ENCODE measurements around the gene CLPSL2.

The CLPSL2 gene

DNA sequence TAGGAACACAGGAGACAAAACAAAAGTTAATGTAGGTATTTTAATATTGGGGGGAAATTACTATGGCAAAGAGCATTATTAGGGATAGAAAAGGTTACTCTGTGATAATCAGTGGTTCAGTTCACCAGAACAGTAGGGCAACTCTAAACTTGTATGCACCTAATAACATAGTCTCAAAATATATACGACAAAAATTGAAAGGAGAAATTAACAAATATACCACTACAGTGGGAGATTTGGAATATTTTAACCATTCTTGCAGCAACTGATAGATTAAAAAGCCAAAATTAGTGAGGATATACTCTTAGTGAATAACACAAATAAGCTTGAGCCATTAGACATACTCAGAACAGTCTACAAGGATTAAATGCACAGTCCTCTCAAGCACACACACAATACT, 28.5 kb upstream of the CLPSL2 start:
- no peak for DNase-seq

DNA sequence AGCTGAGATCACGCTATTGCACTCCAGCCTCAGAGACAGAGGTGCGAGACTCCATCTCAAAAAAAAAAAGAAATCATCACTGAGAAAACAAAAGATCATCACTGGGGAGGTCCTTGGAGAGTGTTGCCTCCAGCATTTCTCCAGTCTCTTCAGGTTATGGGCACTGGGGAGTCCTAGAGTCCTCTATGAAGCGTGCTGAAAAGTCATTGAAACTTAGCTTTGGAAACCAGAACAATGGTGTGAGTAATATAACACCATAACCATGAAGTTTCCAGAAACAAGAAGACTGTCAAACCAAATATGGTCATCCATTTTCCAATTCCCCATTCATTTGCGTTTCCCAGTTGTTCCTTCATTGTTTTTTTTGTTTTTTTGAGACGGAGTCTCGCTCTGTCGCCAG, 25.8 kb upstream of the CLPSL2 start:
- DNase-seq = no peak

DNA sequence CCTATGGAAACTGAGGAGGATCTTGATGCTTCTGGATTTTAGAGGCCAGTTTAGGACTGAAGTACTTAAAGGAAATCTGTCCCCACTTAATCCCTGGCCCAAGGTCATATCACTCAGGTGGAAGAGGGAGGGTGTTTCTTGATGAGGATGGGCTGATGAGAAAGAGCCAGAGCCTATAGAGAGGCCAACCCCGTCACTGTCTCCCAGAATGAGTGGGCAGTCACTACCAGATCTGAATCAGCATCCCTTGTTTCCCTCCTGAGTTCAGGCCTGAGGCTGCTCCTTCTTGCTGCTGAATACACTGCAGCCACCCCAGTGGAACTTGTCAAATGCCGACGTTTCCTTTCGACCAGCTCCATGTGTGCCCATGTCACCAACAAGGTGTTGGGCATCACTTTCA, 24.8 kb upstream of the CLPSL2 start:
- no peak for DNase-seq

DNA sequence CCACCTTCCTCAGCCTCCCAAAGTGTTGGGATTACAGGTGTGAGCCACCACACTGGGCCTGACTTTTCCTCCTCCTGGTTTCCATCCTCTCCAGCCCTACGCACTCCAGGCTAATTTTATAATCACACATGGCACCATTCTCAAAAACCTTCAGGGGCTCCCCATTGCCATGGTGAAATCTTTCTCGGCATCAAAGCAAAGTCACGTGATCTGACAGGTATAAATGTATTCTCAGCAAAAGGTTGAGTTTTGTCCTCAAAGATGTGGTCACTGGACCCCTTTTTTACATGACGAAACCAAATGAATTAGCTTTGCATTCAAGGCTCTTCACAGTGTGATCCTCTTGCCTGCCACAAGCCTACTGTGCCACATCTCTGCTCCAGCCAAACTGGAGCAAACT, 24.1 kb upstream of the CLPSL2 start:
- no peak for DNase-seq

DNA sequence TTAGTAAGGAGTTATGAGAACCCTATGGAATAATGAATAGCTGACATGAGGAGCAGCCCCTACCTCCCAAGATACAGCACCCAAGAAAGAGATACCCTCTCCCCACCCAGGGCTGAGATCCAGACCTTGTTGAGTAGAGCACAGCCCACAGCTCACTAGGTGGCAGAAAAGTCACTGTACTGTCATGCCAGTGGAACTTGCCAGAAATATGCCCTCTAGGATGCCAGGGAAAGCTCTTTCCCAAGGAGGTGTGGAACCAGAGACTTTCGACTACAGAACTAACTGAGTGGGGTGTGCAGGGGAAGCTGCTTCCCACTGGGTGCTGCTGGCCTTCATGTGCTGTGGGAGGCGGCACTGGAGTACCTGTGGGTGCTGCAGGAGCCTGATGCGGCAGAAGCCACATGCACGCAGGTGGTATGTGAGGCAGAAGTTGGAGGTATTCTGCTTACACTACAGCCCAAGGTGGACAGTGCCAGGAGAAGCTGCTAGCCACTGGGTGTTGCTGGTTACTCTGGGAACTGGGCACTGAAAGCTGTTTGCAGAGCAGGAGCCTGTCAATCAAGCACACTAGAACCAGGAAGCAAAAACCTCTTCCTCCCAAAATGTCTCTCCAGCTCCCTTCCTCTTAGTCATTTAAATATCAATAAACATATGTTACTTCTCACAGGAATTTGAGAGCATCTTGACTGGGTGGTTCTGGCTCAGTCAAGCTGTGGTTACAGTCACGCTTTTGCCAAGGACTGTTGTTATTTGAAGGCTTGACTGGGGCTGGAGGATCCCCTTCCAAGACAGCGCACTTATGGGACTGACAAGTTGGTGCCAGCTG, 21.7 kb upstream of the CLPSL2 start:
- DNase-seq = no peak

DNA sequence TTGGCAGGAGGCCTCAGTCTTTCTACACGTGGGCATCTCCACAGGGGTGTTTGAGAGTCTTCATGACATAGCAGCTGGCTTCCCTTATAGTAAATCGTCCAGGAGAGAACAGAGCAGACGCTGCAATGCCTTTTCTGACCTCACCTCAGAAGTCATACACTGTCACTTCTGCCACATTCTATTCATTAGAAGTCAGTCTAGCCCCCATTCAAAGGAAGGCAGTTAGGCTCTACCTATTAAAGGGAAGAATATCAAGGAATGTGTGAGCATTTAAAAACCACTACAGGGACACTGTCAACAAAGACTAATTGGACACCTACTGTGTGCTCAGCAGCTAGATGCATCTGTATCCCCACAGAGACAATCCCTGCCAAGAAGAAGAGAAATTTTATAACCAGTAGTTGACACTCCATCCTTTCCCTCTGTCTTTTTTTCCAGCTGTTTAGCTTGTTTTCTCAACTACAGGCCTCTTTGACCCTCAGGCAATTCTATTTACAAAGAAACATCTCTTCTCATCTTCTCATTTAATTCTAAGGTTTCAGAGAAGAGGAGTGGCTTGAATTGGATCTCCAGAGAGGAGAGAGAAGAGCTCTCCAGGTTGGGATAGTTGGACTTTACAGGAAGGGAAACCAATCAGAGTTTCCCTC, 21.0 kb upstream of the CLPSL2 start:
- DNase-seq = peak in 1 of 2 experiments; percentile 14

DNA sequence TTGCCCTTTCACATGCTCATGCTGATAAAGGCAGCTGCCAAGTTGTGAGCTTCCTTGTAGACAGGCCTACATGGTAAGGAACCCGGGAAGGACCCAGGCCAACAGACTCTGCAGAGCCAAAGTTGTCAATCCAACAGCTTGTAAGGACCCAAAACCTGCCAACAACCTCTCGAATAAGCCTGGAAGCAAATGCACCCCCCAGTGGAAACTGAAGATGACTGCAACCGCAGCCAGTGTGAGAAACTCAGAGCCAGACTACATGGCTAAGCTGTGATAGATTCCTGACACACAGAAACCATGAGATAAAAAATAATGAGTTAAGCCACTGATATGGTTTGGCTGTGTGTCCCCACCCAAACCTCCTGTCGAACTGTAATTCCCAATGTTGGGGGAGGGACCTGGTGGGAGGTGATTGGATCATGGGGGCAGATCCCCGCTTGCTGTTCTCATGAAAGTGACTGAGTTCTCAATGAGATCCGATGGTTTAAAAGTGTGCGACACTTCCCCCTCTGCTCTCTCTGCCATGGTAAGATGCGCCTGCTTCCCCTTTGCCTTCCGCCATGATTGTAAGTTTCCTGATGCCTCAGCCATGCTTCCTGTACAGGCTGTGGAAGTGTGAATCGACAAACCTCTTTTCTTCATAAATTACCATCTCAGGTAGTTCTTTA, 18.8 kb upstream of the CLPSL2 start:
- no peak for DNase-seq

DNA sequence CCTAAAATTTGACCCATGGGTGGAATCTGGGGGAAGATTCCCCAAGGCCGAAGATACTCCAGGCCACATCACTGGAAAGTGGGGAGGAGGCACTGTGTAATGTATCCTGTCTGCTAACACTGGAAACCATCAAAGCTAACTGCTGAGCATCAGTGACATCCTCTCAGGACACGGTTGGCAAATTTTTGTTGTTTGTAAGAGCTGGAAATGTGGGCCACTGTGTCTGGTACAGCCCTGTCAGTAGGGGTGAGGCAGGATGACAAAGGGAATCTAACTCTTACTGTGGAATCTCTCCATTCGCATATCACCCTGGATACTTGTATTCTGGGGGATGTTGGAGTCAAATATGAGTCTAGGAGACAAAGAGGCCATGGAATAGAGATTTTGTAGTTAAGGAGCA, 17.0 kb upstream of the CLPSL2 start:
- DNase-seq = no peak

DNA sequence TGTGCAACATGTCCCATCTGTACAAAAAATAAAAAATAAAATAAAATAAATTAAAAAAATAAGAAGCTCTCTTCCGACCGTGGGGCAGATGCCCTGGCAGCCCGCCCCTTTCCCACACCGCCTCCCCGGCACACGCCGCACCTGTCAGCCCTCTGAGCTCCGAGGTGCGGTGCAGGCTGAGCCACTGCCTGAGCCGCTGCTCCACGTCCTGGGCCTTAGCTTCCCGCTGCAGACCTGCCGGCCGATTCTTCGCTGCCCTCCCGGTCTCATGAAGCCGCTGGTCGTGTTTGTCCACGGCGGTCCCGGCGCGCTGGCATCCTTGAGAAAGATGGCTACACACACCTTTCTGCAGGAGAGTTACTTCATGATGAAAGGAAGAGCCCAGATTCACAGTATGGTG, 10.7 kb upstream of the CLPSL2 start:
- no peak for DNase-seq

DNA sequence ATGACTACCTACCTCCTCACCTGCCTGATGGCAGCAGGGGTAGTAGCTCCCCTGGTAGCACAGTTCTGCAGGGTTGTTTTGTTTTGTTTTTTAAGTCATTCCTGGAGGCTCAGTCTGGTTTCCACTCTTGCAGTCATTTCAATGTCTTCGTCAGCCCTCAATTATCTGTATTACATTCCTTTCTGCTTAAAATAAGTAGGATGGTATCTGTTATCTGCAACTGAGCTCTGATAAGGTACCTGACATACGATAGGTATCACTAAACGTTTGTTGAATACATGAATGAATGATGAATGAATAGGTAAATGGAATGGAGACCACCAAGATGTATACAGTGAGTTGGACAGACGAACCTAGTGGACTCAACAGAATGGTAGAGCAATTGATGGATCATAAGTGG, 7.2 kb upstream of the CLPSL2 start:
- DNase-seq = no peak

DNA sequence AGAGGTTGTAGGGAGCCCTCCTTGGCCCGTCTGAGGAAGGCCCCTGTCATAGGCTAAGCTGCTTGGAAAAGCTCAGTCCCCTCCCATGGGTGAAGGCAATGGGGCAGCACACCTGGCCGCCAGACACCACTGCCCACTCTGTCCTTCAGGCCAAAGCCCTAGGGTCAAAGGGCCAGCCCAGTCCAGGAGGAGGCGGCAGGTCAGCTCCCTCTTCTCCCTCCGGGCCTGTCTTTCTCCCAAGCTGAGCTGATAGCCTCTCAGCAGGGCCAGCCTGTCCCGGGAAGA, 5.1 kb upstream of the CLPSL2 start:
- DNase-seq = no peak

DNA sequence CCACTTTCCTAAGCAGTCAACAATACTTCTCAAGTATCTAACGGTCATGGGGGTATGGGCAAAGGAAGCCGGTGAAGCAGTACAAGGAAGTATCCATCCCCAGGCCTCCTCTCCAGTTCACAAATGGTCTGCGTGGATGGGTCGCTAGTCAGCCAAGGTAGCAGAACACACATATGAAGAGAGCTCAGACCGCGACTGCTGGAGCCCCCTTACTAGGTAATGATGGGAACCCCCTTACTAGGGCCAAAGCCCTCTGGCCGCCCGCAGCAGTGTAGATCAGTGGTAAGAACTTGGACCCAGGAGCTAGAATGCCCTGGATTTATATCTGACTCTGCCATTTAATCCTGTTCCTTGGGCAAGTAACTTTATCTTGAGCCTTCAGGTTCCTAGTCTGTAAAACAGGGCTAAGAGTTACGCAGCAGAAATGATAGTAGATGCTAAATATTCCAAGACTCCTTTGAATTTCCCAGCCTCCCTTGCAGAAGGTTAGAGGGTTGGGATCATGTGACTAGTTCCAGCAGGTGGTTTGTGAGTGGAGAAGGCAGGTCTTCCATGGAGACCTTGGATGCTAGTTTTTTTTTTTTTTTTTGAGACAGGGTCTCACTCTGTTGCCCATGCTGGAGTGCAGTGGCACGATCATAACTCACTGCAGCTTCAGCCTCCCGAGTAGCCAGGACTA, 2.1 kb upstream of the CLPSL2 start:
- no peak for DNase-seq

DNA sequence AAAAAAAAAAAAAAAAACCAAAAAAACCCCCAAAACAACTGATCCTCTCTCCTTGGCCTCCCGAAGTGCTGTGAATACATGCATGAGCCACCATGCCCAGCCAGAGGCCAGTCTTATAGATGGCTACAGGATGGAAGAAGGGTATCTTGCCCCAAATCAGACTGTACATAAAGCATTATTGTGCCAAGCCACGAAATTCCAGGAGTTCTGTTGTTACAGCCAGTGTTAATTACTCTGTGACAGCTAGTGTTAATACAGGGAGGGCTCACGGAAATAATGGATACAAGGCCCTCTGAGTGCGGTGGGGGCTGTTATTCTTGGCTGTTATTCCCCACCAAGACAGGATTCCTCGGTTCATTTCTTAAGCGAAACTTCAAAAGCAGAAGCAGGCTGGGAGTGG, 1.4 kb upstream of the CLPSL2 start:
- DNase-seq = no peak

DNA sequence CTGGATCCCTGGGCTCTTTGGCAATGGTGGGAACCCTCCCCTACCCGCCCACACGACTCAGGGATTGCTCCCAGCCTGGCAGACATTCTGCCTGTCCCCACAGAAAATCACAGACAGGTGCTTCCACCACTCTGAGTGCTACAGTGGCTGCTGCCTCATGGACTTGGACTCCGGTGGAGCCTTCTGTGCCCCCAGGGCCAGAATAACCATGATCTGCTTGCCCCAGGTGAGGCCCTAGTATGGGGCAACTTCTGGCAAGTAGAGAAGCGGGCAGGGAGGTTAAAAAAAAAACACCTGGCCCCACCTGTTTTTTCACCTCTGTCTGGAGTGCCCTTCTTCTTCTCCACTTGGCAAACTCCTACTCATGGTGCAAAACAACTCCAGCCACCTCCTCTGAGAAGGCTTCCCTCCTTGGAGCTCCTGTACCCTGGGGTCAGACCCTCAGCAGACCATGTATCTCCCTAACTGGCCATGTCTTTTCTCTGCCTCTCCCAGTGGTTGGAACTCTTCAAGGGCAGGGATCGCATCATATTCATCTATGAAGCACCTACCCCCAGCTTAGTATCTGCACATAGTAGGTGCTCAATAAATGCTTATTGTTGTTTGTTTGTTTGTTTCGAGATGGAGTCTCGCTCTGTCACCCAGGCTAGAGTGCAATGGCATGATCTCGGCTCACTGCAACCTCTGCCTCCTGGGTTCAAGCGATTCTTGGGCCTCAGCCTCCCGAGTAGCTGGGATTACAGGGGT, 1.1 kb downstream of the CLPSL2 start:
- DNase-seq = no peak

DNA sequence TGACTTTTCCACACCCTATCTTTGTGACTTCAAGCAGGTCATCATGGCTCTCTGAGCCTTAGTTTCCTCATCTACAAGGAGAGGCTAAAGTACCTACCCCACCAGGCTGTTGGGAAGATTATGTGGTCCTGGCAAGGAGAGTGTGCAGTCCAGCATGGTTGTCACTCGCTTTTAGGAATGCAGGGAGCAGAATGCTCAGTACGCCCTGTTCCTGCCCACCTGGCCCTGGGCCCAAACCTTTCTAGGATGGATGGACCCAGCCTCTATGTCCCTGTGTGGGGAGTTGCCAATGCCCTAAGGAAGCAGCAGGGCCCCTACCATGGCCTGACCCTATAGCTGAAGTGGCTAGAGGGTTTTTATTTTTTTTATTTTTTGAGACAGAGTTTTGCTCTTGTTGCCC, 2.0 kb downstream of the CLPSL2 start:
- no peak for DNase-seq

DNA sequence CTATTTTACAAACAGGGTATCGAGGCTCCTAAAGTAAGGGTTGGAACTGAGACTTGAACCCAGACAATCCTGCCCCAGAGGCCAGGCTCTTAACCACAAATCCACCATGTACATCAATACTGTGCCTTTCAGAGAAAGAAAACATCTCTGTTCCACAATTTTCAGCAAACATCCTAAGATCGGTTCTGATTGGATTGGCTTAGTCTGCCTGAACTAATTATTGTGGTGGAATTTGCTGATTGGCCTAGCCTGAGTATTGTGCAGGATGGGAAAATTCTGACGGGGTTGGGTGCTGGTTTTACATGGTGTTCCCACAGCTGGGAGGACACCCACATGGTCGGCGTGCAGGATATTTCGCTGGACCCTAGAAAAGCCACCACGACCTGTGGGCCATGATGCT, 4.3 kb downstream of the CLPSL2 start, which contains the start of gene CLPSL1:
TSS of gene CLPSL1 (plus strand) at position 301 of the 400 bp plus-strand sequence. CDS start at position 393, 92 bp downstream.
- DNase-seq = no peak

DNA sequence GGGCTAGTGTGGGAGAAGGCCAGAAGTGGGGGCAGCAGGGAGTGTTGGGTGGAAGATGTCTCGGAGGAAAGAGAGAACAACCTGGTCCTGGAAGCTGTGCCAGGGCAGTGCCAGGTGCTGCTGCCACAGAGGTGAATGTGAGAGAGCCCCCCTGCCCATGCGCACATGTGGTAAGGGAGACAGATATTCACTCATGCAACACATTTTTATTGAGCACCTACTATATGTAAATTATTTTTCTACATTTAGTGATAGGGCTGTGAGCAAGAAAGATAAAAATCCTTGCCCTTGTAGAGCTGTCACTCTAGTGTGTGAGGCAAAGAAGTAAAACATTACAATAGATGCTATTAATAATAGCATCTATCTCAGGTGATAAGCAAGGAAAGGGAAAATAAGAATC, 4.9 kb downstream of the CLPSL2 start:
- no peak for DNase-seq

DNA sequence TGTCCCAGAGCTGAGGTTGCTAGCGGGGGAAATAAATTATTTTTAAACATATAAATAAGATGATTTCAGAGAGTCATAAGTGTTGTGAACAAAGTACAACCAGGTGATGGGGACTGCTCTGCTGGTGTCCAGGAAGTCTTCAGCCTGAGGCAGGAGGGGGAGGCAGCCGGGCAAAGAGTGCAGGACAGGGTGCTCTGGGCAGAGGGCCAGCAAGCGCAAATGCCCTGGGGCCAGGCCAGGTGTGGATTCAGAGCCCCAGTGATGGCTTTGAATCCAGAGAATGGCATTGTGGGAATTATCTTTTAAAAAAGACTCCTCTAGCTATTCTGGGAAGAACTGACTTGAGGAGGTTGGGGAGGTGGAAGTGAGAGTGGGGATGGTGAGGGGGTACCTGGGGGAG, 6.0 kb downstream of the CLPSL2 start:
- peak; percentile 88 to 92 for DNase-seq

DNA sequence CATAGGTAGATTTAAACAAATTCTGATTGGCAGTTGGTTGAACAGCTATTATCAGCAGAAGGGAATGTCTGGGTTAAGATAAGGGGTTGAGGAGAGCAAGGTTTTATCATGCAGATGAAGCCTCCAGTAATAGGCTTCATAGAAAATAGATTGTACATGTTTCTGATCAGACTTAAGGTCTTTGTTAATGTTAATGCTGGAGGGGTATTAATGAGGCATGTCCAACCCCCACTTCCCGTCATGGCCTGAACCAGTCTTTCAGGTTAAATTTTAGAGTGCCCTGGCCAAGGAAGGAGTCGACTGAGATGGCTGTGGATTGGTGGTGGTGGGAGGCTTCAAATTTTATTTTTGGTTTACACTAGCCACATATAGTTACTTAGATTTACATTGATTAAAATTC, 7.8 kb downstream of the CLPSL2 start:
- no peak for DNase-seq

DNA sequence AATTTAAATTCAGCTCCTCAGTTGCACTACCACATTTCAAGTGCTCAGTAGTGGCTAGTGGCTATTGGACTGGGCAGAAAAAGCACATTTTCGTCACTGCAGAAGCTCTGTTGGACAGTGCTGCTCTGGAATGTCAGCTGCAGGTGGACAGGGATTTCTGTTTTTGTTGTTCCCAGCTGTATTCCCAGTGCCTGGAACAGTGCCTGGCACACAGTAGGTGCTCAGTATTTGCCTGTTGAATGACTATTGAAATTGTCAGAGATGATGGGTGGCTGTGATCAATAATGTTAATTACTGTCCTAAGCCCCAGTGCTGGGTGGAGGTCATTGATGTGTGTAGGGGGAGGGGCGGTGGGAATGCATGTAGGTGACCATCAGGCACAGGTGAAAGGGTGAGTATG, 9.9 kb downstream of the CLPSL2 start:
- DNase-seq = no peak

DNA sequence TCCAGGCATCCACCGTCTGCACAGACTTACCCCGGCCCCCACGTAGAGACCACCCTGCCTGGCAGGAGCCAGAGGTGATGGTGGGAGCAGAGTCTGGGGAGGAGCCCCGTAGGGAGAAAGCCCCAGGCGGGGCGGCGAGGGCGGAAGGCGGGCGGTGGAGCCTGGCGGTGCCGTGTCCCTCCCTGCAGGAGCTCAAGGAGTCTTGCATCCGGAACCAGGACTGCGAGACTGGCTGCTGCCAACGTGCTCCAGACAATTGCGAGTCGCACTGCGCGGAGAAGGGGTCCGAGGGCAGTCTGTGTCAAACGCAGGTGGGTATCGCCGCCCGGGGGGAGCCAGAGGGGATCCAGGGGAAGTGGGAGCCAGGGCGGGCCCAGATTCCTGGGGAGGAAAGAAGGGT, 10.4 kb downstream of the CLPSL2 start:
- DNase-seq = no peak

DNA sequence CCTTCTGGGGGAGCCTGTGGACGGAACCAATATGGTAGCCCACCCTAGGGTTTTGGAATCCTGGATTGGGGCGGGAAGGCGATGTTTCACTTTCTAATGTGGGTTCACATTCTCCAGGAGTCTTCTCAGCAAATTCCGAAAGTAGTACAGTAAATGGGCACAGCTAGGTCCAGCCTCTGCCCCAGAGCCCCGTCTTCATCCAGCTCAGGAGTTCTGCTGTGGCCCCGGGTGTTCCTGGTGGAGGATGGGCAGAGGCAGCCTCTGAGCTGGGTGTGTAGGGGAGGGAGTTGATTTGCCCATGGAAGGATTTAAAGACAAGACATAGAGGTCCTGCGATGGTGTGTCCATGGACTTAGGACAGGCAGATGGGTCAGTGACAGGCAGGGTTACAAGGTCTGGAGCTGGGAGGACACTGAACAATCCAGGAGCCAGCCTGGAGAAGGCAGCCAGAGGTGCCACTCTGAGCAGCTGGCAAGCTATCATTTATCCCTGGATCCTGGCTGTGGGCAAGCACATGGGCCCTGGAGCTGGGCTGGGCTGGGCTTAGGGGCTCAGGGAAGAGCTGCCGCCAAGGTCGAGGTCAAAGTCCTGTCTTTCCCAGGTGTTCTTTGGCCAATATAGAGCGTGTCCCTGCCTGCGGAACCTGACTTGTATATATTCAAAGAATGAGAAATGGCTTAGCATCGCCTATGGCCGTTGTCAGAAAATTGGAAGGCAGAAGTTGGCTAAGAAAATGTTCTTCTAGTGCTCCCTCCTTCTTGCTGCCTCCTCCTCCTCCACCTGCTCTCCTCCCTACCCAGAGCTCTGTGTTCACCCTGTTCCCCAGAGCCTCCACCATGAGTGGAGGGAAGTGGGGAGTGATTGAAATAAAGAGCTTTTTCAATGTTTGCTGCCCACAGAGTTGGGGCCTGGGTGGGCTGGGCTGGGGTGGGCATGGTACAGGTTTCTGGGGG, 11.1 kb downstream of the CLPSL2 start:
- no peak for DNase-seq
